ENCODE measurements around the gene LCMT2.
"Not testable (repeated sequence)": the region's sequence is repeated elsewhere in the genome, so short reads cannot be mapped to it uniquely, and the experiment has no call there.

The LCMT2 gene

DNA sequence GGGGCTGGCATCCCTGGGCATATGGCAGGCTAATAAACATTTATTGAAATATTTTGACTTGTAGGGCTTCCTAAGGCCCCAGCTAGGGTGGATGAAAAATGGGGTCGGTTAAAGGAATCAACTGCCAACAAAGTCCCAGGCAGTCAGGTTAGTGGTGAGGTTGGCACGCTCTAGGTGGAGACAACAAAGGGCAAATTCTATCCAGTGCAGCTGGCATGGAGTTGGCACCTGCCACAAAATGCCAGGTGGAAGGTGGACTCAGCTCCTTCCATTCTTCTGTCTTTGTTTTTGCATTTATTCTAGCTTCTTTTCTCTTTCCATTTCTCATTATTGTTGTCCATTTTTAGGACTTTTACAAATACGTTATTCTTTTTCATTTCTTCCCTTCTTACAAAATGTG is 31.0 kb downstream of the LCMT2 start:
- in situ Hi-C loops (cut with HindIII; ENCODE audit: low pct_ligation_motif_present, low sequenced_read_pairs): no loop called here
- H3K27me3 ChIP-seq (replicated peaks): peaks cover 9% of the 10 kb centered on the region
- TF ChIP-seq, protein P1, sequence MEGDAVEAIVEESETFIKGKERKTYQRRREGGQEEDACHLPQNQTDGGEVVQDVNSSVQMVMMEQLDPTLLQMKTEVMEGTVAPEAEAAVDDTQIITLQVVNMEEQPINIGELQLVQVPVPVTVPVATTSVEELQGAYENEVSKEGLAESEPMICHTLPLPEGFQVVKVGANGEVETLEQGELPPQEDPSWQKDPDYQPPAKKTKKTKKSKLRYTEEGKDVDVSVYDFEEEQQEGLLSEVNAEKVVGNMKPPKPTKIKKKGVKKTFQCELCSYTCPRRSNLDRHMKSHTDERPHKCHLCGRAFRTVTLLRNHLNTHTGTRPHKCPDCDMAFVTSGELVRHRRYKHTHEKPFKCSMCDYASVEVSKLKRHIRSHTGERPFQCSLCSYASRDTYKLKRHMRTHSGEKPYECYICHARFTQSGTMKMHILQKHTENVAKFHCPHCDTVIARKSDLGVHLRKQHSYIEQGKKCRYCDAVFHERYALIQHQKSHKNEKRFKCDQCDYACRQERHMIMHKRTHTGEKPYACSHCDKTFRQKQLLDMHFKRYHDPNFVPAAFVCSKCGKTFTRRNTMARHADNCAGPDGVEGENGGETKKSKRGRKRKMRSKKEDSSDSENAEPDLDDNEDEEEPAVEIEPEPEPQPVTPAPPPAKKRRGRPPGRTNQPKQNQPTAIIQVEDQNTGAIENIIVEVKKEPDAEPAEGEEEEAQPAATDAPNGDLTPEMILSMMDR (IDR thresholded peaks at IDR 0.05; ENCODE audit: low read depth, low read length, missing control alignments): no peak

DNA sequence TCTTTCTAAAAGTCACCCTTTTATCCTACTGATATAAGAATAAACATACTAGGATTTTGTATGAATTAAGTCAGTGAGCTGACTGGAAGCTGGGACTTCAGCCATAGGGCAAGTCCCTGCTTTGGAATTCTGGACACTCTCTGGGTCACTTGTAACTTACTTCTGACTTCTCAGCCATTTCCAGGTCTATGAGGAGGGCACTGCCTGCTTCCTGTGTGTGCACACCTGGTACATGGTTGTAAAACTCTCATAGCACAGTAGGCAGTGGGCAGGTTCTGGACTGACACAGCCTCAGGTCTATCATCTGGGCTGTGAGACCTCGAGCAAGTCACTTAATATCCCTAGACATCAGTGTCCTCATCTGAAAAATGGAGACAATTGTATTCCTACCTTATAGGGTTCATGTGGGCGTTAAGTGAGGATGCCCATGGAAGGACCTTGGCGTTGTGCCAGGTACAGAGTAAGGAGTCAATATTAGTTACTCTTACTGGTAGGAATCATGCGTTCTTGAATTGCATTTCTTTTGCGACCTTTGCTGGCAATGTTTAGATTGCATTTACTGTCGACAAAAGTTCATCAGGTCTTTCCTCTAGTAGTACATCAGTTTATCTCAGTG is 36.2 kb downstream of the LCMT2 start:
- no peak overlapping the region for H3K27ac ChIP-seq
- in situ Hi-C loops (cut with HindIII; ENCODE audit: low pct_ligation_motif_present, low sequenced_read_pairs): no loop called here

More for the DNA sequence above, 31.0 kb downstream of the LCMT2 start:
- no peak overlapping the region for H3K27ac ChIP-seq
- DNase-seq: no peak
- no peaks in the 10 kb centered on the region for H3K36me3 ChIP-seq (replicated peaks)
- H3K4me3 ChIP-seq (ENCODE audit: low read depth, low read length): no peak overlapping the region

DNA sequence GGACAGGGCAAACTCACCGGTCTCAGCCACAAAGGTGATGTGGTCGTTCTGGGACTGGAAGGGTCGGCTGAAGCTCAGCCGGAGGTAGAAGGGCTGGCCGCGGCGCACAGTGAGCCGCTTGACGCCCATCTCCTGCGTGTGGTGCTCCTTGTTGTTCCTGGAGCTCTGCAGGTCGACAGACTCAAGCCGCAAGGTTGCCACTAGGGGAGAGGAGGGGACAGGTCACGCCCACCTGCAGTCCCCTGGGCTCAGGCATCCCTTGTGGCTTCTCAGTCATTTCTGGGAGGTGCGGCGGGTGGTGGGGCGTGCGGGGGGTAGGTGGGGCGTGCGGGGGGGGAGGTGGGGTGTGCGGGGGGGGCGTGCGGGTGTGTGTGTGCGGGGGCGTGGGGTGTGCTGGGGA is 36.9 kb downstream of the LCMT2 start:
- H3K27me3 ChIP-seq (replicated peaks): peaks cover 28% of the 10 kb centered on the region
- H3K36me3 ChIP-seq (replicated peaks): no peaks in the 10 kb centered on the region
- H3K27ac ChIP-seq: no peak overlapping the region
- TF ChIP-seq, protein P1 (IDR thresholded peaks at IDR 0.05; ENCODE audit: low read depth, low read length, missing control alignments): peak; percentile 5
- in situ Hi-C loops (cut with HindIII; ENCODE audit: low pct_ligation_motif_present, low sequenced_read_pairs): no loop called here
- H3K4me3 ChIP-seq (ENCODE audit: low read depth, low read length): no peak overlapping the region
- DNase-seq: no peak

More for the DNA sequence above, 36.2 kb downstream of the LCMT2 start:
- DNase-seq: no peak
- Histone ChIP-seq H3K4me3 (ENCODE audit: low read depth, low read length) (no peak overlapping the region), H3K27me3 (replicated peaks) (peaks cover 28% of the 10 kb centered on the region), H3K36me3 (replicated peaks) (no peaks in the 10 kb centered on the region)
- TF ChIP-seq, protein P1 (IDR thresholded peaks at IDR 0.05; ENCODE audit: low read depth, low read length, missing control alignments): no peak

DNA sequence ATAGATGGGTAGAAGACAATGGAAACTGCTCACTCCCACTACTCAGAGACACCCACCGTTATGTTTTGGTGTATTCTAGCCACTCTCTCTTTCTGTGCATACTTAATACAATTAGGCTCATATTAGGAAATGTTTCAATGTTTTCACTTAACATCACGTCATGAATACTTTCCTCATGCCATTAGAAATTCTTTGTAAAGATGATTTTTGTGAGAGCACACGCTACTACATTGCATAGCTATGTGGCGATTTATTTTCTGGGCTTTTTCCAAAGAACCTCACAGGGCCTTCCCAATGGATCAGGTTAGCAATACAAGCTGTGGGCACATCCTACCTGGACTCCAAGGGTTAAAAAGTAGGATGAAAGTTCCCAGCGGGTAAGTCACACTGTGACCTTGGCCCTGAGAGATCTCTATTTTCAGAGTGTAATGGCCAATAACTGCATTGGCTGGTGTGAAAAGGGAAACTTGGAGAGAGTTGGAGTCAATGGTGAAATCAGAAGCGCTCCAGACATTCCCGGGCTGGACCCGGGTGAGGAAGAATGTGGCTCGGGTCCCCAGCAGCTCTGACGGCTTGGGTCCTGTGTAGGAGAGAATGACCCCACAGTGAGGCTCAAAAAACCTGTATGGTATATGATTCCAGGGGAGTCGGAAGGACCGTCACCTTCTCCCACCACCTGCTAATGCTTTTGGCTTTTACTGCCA is 37.8 kb downstream of the LCMT2 start:
- Histone ChIP-seq H3K4me3 (ENCODE audit: low read depth, low read length) (no peak overlapping the region), H3K27me3 (replicated peaks) (peaks cover 28% of the 10 kb centered on the region), H3K27ac (no peak overlapping the region), H3K36me3 (replicated peaks) (no peaks in the 10 kb centered on the region)
- in situ Hi-C loops (cut with HindIII; ENCODE audit: low pct_ligation_motif_present, low sequenced_read_pairs): no loop called here
- TF ChIP-seq, protein P1 (IDR thresholded peaks at IDR 0.05; ENCODE audit: low read depth, low read length, missing control alignments): no peak
- DNase-seq: no peak

DNA sequence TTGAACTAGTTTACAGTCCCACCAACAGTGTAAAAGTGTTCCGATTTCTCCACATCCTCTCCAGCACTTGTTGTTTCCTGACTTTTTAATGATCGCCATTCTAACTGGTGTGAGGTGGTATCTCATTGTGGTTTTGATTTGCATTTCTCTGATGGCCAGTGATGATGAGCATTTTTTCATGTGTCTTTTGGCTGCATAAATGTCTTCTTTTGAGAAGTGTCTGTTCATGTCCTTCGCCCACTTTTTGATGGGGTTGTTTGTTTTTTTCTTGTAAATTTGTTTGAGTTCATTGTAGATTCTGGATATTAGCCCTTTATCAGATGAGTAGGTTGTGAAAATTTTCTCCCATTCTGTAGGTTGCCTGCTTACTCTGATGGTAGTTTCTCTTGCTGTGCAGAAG is 40.7 kb downstream of the LCMT2 start:
- H3K4me3 ChIP-seq (ENCODE audit: low read depth, low read length); H3K36me3 ChIP-seq (replicated peaks); DNase-seq; H3K27ac ChIP-seq; in situ Hi-C loops (cut with HindIII; ENCODE audit: low pct_ligation_motif_present, low sequenced_read_pairs): not testable (repeated sequence)
- peaks cover 21% of the 10 kb centered on the region for H3K27me3 ChIP-seq (replicated peaks)

DNA sequence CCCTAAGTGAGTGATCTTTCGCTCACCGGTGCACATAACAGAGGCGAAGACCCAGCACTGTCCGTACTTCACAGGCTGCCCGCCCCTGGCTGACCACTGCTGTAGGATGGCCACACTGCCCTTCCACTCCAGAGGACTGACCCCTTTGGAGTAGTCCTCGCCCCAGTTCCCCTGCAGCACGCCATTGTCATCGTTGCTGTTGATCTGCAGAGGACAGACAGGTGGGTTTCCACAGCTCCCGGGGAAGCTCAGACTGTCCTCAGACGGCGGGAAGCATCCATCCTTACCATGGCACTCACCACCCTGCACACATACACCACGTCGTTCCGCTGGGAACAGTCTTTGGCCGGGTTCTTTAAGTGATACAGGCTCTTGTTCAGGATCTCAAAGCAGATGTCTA is 43.1 kb downstream of the LCMT2 start:
- in situ Hi-C loops (cut with HindIII; ENCODE audit: low pct_ligation_motif_present, low sequenced_read_pairs): no loop called here
- H3K36me3 ChIP-seq (replicated peaks): no peaks in the 10 kb centered on the region
- H3K27ac ChIP-seq: no peak overlapping the region
- H3K27me3 ChIP-seq (replicated peaks): peaks cover 6% of the 10 kb centered on the region
- TF ChIP-seq, protein P1 (IDR thresholded peaks at IDR 0.05; ENCODE audit: low read depth, low read length, missing control alignments): no peak
- no peak overlapping the region for H3K4me3 ChIP-seq (ENCODE audit: low read depth, low read length)
- no peak for DNase-seq
